Esophagus muscularis mucosa (tissue), 4 donors: ENCODE data around the gene ATP23. TPM values are rescaled to one million over a fixed set of nuclear protein-coding genes. Genes with fewer than 3 reads are reported as not detected.

Experiments used
- DNase-seq: peaks from one replicate; pipeline ENCODE4 v3.0.0-alpha.2; 2017; ENCODE audit errors: extremely low spot score
- H3K27ac ChIP-seq, 4 donors: fragments of 200-600 bp; sonication (generic); replicated peaks in 1 of 4; 1 replicate in 3 of 4; 2 replicates in 1 of 4; pipeline ENCODE4 v1.5.1; 2016 to 2019; ENCODE audit warnings: mild to moderate bottlenecking in 1 of 4
- H3K27me3 ChIP-seq, 4 donors: fragments of 200-600 bp; sonication (generic); one replicate each; pipeline versions ENCODE4 v1.5.1 to v1.6.0; 2016 to 2019
- H3K36me3 ChIP-seq, 4 donors: fragments of 200-600 bp; sonication (generic); one replicate each; pipeline ENCODE4 v1.5.1; 2016 to 2019
- H3K4me1 ChIP-seq, 4 donors: fragments of 200-600 bp; sonication (generic); one replicate each; pipeline ENCODE4 v1.5.1; 2016 to 2019
- H3K4me3 ChIP-seq, 4 donors: fragments of 200-600 bp; sonication (generic); 1 replicate in 2 of 4; 2 replicates in 2 of 4; pipeline ENCODE4 v1.5.1; 2016 to 2019; ENCODE audit warnings: mild to moderate bottlenecking in 4 of 4, moderate library complexity in 1 of 4
- H3K9me3 ChIP-seq, 4 donors: fragments of 200-600 bp; sonication (generic); 1 replicate in 3 of 4; 2 replicates in 1 of 4; pipeline ENCODE4 v1.5.1; 2016 to 2019
- EP300 ChIP-seq: sonication (generic); formaldehyde crosslinking; IDR thresholded peaks from one replicate; pipeline ENCODE4 v1.6.1; 2017; ENCODE audit warnings: antibody characterized with exemption
- POLR2A ChIP-seq: fragments of 450-650 bp; IDR thresholded peaks from one replicate; pipeline ENCODE4 v1.6.1; 2017; ENCODE audit warnings: antibody characterized with exemption, moderate library complexity, mild to moderate bottlenecking, low read depth
- POLR2AphosphoS5 ChIP-seq, 2 donors: sonication (generic); formaldehyde crosslinking; IDR thresholded peaks; one replicate each; pipeline ENCODE4 v1.6.1; 2017; ENCODE audit warnings: antibody characterized with exemption in 2 of 2
- WGBS: methylation state at CpG from one replicate; pipeline ENCODE4 v1.1.5; 2018; 5-methylcytosine and 5-hydroxymethylcytosine counted together
- intact Hi-C: fragments of 100-400 bp; cut with DNase I; formaldehyde crosslinking; loops from one replicate; pipeline ENCODE4 v1.15.1; 2023
- total RNA-seq, 4 donors: library from RNA; depleted of rRNA; stranded (reverse); fragments of >200 nt; gene quantifications; one replicate each; pipeline versions ENCODE4 v1.1.0 to v1.2.1, GENCODE V29; 2016
- TF ChIP-seq, protein P1 (sequence below), 3 experiments: fragments of 200-600 bp in 2 of 3; fragments of 450-650 bp in 1 of 3; sonication (generic) in 2 of 3; IDR thresholded peaks; one replicate each; pipeline ENCODE4 v1.5.1; 2017 to 2019; ENCODE audit warnings: antibody characterized with exemption in 3 of 3, mild to moderate bottlenecking in 2 of 3, moderate library complexity in 1 of 3

ATP23 gene
- total RNA-seq, 4 donors from 2014 or later = 10.3 to 17.9 (median 14.8) TPM

DNA sequence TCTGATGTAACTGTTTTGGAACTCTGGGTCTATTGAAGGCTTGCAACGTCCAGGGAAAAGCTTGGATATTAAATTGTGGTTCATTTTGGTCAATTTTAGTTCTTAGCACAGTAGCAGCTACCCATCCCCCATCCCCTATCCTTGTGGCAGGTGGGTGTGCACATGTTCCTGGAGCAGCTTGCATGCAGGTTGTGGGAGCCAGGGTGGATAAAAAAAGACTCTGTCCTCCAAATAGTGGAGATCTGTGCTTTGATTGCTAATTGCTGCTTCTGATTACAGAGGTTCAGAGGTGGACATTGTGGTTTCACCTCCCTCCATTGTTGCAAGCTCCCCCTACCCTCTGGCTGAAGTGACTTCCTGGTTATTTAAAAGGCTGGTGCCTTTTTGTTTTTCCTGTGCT lies 23.1 kb downstream of the ATP23 start:
- Histone ChIP-seq H3K4me3 (no peak overlapping the region), H3K9me3 (peaks cover 0 to 30% (median 24%) of the 10 kb centered on the region in 4 donors), H3K27ac (no peak overlapping the region), H3K4me1 (no peaks in the 10 kb centered on the region), H3K27me3 (no peaks in the 10 kb centered on the region), H3K36me3 (no peaks in the 10 kb centered on the region)
- TF ChIP-seq, protein P1, sequence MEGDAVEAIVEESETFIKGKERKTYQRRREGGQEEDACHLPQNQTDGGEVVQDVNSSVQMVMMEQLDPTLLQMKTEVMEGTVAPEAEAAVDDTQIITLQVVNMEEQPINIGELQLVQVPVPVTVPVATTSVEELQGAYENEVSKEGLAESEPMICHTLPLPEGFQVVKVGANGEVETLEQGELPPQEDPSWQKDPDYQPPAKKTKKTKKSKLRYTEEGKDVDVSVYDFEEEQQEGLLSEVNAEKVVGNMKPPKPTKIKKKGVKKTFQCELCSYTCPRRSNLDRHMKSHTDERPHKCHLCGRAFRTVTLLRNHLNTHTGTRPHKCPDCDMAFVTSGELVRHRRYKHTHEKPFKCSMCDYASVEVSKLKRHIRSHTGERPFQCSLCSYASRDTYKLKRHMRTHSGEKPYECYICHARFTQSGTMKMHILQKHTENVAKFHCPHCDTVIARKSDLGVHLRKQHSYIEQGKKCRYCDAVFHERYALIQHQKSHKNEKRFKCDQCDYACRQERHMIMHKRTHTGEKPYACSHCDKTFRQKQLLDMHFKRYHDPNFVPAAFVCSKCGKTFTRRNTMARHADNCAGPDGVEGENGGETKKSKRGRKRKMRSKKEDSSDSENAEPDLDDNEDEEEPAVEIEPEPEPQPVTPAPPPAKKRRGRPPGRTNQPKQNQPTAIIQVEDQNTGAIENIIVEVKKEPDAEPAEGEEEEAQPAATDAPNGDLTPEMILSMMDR (IDR thresholded peaks at IDR 0.05) = no peak
- TF ChIP-seq POLR2A (no peak), EP300 (no peak), POLR2AphosphoS5 (IDR thresholded peaks at IDR 0.05) (no peak)
- DNase-seq = no peak
- intact Hi-C loops = no loop called here
- WGBS = 71% methylated on average over 1 of the region's 1 CpG

DNA sequence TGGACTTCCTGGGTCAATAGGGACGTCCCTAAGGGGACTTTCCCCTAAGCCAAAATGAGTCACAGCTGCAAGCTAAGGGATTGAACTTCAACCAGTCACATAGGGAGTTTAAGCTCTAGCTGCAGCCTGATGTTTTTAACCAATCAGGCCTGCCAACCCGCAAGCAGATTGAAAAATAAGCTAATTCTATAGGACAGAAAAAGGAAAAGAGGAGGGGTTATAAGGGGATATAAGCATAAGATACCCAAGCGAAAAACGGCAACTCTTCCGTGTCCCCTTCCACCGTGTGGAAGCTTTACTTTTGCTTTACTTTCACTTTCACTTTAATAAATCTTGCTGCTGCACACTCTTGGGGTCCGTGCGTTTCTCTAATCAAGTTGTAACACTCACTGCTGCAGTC lies 24.4 kb downstream of the ATP23 start:
- peaks cover 0 to 30% (median 21%) of the 10 kb centered on the region in 4 donors for H3K9me3 ChIP-seq
- no peaks in the 10 kb centered on the region for H3K4me1 ChIP-seq
- H3K36me3 ChIP-seq = no peaks in the 10 kb centered on the region
- no peak overlapping the region for H3K4me3 ChIP-seq
- H3K27ac ChIP-seq = no peak overlapping the region
- DNase-seq = no peak
- TF ChIP-seq EP300 (no peak), POLR2AphosphoS5 (IDR thresholded peaks at IDR 0.05) (no peak), POLR2A (no peak)
- TF ChIP-seq, protein P1 (IDR thresholded peaks at IDR 0.05) = no peak
- WGBS = 90% methylated on average over 8 of the region's 8 CpGs
- H3K27me3 ChIP-seq = no peaks in the 10 kb centered on the region
- intact Hi-C loops = no loop called here

DNA sequence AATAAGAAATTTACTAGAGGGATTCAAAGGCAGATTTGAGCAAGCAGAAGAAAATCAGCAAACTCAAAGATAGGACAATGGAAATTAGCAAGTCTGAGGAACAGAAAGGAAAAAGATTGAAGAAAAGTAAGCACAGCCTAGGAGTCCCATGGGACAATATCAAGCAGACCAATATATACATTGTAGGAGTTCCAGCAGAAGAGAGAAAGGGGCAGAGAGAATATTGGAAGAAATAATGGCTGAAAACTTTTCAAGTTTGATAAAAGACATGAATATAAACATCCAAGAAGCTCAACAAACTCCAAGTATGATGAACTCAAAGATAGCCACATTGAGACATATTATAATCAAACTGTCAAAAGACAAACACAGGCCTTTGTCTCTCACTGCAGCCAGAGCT lies 25.2 kb downstream of the ATP23 start:
- H3K4me1 ChIP-seq = no peaks in the 10 kb centered on the region
- DNase-seq = no peak
- intact Hi-C loops = no loop called here
- H3K36me3 ChIP-seq = no peaks in the 10 kb centered on the region
- no peak overlapping the region for H3K27ac ChIP-seq
- TF ChIP-seq EP300 = no peak
- no peak for TF ChIP-seq POLR2A
- TF ChIP-seq POLR2AphosphoS5 (IDR thresholded peaks at IDR 0.05) = no peak
- TF ChIP-seq, protein P1 (IDR thresholded peaks at IDR 0.05) = no peak
- no peak overlapping the region for H3K4me3 ChIP-seq
- H3K27me3 ChIP-seq = no peaks in the 10 kb centered on the region
- H3K9me3 ChIP-seq = peaks cover 0 to 24% (median 18%) of the 10 kb centered on the region in 4 donors

DNA sequence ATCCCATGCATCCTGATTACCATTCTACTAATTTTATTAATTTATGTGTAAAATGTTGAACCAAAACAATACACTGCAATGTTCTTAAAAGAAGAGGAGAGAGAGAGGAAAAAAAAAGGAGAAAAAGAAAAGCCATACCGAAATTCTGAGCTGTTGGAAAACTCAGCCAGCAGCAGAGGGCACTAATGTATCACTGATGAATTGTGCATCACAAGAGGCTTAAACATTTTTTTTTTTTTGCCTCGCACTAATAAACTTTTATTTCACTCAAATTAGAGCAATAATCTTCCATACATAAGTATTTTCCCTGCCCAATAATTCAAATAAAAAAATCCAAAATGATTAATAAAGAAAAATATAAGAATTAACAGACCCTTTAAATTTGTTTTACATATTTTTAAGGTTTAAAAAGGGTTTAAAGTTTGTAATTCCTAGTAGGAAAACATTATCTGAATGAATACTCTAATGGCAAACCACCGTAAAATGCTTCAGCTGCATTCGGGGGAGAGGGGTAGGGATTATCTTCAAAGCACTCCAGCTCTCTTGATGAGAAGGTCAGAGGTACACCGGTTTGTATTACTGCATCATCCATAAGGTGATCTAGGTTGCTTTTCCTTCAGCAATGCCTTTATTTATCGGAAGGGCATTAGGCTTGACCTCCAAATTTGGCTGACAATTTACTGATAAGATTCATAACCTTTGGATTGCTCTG lies 41.9 kb downstream of the ATP23 start:
- H3K27me3 ChIP-seq = no peaks in the 10 kb centered on the region
- peaks cover 7 to 22% (median 15%) of the 10 kb centered on the region in 4 donors for H3K4me1 ChIP-seq
- H3K4me3 ChIP-seq = no peak overlapping the region
- DNase-seq = no peak
- intact Hi-C loops = loop anchor here (10.0 kb wide), 2 partner anchors 361 to 1181 kb away; no protein-coding TSS in a partner anchor
- WGBS = 33% methylated on average over 6 of the region's 6 CpGs
- no peak overlapping the region for H3K27ac ChIP-seq
- no peak for TF ChIP-seq POLR2A
- TF ChIP-seq, protein P1 (IDR thresholded peaks at IDR 0.05) = peak; percentile 57 to 70 (median 70)
- no peak for TF ChIP-seq EP300
- H3K36me3 ChIP-seq = no peaks in the 10 kb centered on the region
- no peaks in the 10 kb centered on the region for H3K9me3 ChIP-seq
